Measurements from ENCODE around the gene PRICKLE1. TPM values are rescaled to one million over a fixed set of nuclear protein-coding genes. Genes with fewer than 3 reads are reported as not detected.
"Not testable (repeated sequence)": the region's sequence is repeated elsewhere in the genome, so short reads cannot be mapped to it uniquely, and the experiment has no call there.

Gene PRICKLE1
- total RNA-seq, 2 donors from 2014 or later = 9.4 to 15.3 TPM

DNA sequence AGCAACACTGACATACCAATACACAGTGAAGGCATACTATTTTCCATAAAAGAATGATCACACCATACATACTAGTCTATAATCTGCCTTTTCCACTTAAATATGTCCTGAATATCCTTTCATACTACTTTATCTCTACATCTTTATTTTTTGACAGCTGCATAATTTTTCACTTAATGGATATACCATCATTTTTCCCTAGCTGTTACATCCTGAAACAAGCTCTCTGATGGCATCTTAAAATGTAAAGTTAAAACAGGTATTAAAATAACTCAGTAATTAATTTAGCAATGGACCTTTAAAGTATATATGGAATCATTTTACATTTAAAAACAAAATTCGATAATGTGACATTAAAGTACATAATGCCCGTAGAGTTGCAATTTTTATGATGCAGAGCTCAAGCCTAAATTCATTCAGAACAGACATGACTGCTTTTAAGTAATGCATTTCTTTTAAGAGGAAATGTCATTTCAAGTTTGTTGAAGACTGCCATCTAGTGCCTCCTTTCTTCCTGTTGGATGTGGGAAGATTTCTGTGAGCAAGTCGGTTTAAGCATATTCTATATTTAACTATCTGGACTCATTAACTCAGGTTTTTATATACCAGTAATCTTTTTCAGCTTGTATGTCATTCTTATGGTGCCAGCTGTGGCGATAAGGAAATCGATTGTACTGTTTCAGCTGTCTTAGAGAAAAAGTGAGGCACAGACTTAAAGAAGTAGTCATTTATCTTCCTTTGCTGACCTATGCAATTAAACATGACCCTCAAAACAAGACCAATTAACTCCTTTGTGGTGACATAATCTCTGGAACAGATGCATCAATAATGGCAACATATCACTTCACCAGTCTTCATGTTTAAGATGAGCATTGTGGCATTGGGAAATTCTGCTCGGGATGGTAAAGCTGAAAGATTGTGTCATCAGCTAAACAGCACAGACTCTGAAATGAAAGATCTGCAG, 20.3 kb downstream of the PRICKLE1 start:
- intact Hi-C loops (cut with DNase I) = loop anchor here (1.0 to 10.0 kb wide), 3 partner anchors 87 to 184 kb away; no protein-coding TSS in a partner anchor
- ATAC-seq = peak; percentile 70 to 72

DNA sequence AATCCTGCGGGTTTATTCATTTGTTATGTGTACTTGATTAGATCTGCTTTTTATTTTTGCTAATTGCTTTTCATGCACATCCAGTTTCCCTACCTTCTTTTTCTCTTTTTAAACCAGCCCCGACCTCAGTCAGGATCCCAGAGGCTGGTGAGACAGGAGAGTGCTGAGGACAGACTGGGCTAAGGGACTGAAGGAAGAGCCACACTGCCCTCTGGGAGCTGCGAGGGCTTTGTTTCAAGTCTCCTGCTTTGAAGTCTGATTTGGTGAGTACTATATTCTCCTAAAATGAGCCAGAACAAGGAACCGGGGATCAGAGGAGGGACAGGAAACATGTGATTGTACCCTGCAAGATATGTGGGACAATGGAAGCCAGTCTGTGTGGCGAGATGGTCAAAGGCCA, 23.9 kb downstream of the PRICKLE1 start:
- no peak for DNase-seq
- intact Hi-C loops (cut with DNase I) = loop anchor here (5.0 to 10.0 kb wide), 2 partner anchors 83 to 181 kb away; no protein-coding TSS in a partner anchor
- peak; percentile 42 to 48 for ATAC-seq

More for the DNA sequence above, 20.3 kb downstream of the PRICKLE1 start:
- no peak for DNase-seq

DNA sequence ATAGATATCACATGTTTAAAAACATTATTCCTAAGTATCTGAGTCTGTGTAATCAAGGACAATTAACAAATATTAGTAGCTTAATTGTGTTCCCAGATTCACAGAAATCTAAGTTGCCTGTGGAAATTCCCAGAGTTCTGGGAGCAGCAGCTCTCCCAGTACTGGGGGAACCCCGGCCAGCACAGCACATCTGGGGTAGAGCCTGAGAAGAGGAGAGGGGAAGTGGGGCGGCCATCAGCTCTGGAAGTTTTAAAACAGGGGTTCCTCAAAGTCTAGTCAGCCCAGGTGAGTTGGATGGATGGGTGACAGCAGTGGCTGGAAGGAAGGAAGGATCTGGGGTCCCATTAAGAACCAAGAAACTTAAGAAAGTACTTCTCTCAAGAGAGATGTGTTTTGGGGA, 24.6 kb downstream of the PRICKLE1 start:
- no peak for ATAC-seq
- intact Hi-C loops (cut with DNase I) = loop anchor here (5.0 to 10.0 kb wide), 2 partner anchors 83 to 180 kb away; no protein-coding TSS in a partner anchor
- no peak for DNase-seq

DNA sequence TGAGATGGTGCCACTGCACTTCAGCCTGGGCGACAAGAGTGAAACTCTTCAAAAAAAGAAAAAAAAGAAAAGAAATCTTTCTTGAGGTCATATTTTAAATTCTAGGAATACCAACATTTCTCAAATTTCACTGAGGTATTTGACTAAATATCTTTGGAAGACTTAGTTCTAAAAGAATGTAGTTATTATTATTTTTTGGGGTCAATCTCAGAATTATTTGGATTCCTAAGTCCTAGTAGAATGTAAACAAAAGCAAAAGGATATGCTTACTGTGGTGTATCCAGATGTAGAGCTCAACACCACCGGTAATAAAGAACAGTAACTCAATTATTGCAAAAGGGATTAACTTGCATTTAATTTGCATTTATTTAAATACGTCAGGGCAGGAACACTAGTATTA, 25.0 kb downstream of the PRICKLE1 start:
- no peak for ATAC-seq
- DNase-seq = no peak
- intact Hi-C loops (cut with DNase I) = loop anchor here in 1 of 2 donors (10.0 kb wide), 1 partner anchor 180 kb away; no protein-coding TSS in a partner anchor

DNA sequence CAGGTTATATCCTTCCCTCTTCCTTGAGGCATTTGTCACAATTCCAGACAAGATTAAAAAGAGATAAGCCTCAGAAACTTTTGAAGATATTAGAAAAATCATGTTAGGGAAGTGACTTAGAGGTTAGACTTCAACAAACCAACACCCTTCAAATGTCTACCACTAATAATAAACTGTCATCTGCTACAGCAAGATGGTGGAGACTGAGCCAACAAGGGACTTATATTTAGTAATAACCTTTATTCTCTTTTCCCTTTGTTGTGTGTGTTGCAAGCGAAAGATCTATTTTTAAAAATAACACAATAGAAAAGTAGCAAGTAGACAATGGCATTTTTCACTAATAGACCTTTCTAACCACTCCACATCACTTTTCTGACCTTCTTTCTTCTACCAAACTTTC, 28.6 kb downstream of the PRICKLE1 start:
- intact Hi-C loops (cut with DNase I) = loop anchor here in 1 of 2 donors (10.0 kb wide), 1 partner anchor 176 kb away; no protein-coding TSS in a partner anchor
- DNase-seq = no peak
- no peak for ATAC-seq

DNA sequence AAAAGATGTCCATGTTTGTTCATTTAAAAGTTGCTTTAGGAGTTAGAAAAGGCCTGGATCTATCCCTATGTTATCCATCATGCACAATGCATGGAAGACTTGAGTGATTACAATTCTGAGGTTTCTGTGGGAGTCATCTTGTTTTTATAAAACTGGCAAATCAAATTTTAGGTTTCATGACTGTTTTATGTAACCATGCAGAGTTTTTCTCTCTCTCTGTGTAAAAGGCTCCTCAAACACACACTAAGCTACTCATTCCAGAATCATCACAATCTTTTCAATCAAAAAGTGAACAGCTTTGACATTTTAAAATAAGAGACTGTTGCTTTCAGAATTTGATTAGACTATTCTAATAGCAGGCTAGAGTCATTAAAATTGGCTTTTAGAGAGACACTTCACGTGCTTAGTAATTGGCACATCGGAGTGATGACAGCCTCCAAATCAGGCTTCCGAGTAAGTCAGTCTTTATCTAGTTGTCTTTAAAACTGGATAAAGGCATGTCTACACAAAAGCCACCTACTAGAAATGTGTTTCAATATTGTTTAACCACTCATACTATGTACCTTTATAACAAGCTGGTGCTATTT, 31.9 kb downstream of the PRICKLE1 start:
- DNase-seq (no peak), ATAC-seq (peak in 1 of 2 donors; percentile 76)
- intact Hi-C loops (cut with DNase I) = no loop called here

DNA sequence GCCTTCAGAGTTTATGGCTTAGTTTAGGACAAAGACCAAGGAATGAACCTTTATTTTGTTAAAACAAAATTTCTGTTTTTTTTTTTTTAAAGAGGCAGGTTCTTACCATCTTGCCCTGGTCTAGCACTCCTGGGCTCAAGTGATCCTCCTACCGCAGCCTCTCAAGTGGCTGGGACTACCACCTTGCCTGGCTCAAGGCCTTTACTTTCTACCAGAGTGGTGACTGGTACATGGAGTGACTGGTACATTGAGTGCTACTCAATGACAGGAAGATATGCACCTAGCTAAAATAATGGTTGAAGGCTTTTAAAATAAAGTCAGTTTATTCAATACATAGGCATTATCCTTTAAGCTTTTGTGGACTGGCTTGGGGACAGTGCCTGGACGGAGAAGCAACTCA, 32.6 kb downstream of the PRICKLE1 start:
- DNase-seq (no peak), ATAC-seq (peak in 1 of 2 donors; percentile 32)
- intact Hi-C loops (cut with DNase I) = no loop called here

DNA sequence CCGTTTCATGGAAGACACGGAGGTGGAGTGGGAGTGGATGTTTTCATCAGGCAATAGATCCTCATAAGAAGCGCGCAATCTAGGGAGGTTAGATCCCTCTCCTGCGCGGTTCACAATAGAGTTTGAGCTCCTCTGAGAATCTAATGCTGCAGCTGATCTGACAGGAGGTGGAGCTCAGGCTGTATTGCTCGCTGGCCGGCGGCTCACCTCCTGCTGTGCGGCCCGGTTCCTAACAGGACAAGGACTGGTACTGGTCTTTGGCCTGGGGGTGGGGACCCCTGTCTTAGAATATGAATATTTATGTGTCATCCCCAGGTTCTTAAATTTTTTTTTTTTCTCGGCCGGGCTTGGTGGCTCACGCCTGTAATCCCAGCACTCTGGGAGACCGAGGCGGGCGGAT, 36.7 kb downstream of the PRICKLE1 start:
- no peak for ATAC-seq
- intact Hi-C loops (cut with DNase I) = no loop called here

DNA sequence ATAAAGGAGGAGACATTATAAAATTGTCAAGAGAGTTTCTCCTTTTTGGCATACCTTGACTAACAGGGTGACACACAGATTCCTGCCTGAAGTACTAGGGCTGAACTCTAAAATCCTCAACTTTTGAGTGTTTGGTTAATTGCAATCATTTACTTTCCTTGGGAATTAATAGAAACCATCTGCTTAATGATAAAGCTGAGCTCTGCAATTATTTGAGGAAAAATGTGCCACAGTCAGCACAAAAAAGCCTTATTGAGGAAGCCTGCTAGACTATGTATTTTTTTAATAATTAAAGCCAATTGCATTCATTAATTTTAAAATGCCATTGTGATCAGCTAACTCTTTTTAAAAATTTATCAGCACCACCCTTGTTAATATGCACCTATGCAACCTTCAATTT, 38.7 kb downstream of the PRICKLE1 start:
- no peak for DNase-seq
- no peak for ATAC-seq
- intact Hi-C loops (cut with DNase I) = no loop called here

More for the DNA sequence above, 36.7 kb downstream of the PRICKLE1 start:
- DNase-seq = no peak

DNA sequence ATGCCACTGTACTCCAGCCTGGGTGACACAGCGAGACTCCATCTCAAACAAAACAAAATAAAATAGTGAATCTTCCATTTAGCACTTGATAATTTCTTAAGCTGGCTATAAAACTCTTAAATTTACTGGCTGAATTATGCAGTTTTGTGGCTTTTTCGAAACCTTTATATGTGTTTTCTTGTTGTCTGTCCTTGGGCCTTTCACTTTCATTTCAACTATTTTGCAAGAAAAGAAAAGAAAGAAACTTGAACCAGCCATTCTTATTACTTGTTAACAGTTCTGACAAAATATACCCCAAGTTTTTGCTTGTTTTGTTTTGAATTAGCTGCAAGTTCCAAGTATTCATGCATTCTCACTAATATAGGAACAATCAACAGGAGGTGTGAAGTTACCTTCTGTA, 42.8 kb downstream of the PRICKLE1 start:
- intact Hi-C loops (cut with DNase I) = no loop called here
- DNase-seq (no peak), ATAC-seq (no peak)

DNA sequence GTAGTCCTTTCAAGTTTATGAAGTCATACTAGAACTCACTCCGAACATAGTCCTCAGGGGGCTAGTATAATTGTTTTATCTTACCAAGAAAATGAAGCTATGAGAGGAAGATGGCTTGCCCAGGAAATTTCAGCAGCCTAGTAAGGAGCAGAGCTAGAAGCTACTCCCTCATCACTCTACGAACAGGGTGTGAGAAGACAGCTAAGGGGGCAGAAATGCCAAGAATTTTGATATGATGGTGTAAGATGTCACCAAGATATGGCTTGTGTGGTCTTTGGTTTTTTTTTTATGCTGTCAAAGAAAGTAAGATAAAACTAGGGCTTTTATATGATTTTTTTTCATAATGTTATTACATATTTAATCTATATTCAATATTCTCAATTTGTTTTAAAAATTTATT, 47.6 kb downstream of the PRICKLE1 start:
- no peak for ATAC-seq
- intact Hi-C loops (cut with DNase I) = no loop called here

DNA sequence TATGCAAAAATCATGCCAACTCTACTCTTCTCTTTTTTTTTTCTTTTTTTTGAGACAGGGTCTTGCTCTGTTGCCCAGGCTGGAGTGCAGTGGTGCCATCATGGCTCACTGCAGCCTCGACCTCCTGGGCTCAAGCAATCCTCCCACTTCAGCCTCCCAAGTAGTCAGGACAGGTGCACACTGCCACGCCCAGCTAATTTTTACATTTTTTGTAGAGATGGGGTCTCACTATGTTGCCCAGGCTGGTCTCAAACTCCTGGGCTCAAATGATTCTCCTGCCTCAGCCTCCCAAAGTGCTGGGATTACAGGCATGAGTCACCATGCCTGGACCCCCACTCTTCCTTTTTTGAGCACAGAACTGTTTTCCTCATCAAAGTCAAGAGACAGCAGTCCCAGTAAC, 48.2 kb downstream of the PRICKLE1 start:
- ATAC-seq; DNase-seq; intact Hi-C loops (cut with DNase I): not testable (repeated sequence)

More for the DNA sequence above, 47.6 kb downstream of the PRICKLE1 start:
- DNase-seq = no peak

DNA sequence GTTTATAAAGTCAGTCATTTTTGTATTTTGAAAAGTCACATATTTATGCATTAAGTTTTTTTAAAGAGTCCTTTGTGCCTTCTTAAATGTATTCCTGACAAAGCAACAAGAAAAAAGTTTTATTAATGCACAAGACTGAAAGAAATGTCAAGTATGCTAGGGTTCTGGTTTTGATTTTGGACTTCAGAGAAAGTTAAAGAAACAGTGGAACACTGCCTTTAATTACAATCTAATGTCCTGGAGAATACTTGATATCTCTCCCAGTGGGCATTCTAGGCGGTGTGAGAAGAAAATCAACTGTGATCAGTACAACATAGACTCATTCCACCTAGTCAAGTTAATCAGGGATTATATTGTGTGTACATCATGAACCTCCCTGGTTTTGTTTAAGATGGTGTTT, 49.9 kb downstream of the PRICKLE1 start:
- ATAC-seq = no peak

DNA sequence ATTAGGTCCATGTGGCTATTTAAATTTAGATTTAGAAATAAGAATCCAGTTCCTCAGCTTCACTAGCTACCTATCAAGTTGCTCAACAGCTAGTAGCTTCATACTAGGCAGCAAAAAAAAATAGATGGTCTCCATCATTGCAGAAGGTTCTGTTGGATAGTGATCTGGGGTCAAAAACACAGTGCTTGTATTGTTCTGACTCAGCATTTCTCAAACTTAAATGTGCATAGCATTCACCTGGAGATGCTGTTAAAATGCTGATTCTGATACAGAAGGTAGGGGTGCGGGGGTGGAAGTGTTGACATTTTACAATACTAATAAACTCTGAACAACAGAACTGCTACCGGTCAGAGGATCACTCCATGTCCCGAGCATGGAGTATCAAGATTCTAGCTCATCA, 51.3 kb downstream of the PRICKLE1 start:
- intact Hi-C loops (cut with DNase I) = no loop called here
- DNase-seq (no peak), ATAC-seq (no peak)

More for the DNA sequence above, 49.9 kb downstream of the PRICKLE1 start:
- no peak for DNase-seq
- intact Hi-C loops (cut with DNase I) = no loop called here

DNA sequence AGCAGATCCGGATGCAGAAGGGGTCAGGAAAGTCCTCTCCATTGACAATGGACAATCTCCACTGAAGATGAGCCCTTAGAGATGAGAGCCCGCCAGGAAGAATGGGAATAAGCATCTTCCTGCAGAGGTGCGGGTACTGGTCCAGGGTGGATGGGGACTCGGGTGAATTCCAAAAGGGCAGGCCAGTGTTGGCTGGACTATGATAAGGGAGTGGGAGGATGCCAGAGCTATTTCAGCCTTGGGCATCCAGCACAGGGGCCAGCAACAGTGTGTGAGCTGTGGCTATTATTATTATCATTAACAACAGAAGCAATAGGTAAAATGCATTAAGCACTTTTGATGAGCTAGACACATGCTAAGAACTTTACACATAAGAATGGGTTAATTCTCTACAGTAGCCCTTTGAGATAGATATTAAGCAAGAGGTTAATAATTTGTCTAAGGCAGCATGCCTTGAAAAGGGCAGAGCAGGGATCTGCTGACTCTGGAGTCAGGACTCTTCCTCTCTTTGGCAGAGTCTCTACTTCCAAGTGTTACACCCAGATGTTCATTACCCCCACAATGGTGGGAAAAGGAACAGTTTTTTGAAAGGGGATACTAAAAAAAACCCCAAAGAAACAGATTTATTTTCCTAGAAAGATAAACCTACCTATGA, 55.2 kb downstream of the PRICKLE1 start:
- intact Hi-C loops (cut with DNase I) = no loop called here
- DNase-seq (no peak), ATAC-seq (no peak)

DNA sequence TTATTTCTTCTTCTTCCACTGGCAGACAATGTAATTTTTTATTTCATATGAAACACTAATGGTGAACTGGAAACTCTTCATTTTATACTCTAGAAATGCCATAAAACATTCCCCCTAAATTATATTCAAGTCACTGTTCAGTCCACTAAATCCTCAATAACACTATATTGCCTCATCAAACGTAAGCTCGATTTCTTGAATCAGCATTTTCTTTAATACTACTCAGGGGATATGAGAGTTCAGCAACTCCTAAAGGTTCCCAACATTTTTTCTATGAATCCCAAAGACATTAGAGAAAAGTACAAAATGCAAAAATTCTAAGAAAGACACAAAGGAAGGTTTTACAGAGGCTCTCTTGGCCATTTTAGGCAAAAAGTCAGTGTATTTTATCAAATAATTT, 59.3 kb downstream of the PRICKLE1 start:
- intact Hi-C loops (cut with DNase I) = no loop called here
- no peak for ATAC-seq
- no peak for DNase-seq

DNA sequence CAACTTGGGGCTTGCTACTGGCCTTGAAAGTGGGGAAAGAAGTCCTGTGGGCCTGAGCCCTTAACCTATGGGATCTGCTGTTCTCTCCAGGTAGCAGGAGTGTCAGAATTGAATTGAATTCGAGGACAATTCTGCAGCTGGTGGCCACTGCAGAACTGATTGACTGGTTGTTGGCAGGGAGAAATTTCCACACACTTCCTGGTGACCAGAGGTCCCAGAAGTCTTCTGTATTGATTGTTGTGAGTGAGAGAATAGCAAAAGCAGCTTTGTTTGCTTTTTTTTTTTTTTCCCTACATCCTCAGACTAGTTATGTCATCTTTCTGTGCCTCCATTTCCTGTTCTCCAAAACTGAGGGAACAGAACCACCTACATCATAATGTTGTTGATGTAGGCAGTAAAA, 64.1 kb downstream of the PRICKLE1 start:
- intact Hi-C loops (cut with DNase I) = no loop called here
- DNase-seq (no peak), ATAC-seq (no peak)

DNA sequence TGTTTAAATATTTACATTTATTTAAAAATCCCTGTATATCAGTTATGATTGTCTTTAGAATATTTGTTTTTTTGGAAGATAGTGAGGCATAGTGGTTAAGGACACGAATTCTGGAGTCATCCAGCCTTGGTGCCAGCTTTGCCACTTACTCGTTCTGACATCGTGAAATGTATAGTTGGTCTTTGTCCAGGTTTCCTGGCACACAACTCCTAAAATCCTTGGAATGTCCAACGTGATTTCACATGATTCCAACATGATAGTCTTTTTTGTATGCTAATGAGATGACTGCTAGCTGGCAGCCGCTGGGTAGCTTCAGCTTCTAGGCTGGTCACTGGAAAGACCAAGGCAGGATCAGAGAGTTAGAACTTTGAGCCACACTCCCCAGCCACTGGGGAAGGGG, 64.8 kb downstream of the PRICKLE1 start:
- no peak for DNase-seq
- intact Hi-C loops (cut with DNase I) = no loop called here
- no peak for ATAC-seq

DNA sequence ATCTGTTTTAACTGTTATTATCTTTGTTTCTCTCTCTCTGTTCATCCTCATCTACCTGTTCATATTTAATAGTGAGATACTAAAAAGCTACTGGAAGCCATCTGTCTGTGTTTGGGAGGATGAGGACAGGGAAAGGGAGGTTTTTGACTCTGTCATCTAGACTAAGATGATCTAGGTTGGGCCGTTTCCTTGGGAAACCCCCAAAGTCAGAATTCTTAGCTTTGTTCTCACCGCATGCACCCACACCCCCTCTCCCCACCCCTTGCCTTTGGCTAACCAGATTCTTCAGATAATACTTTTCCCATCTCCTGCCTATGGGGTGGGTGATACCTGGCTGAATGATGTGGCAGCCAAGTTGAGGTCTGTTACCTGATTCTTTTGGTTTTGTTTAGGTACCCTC, 73.0 kb downstream of the PRICKLE1 start:
- intact Hi-C loops (cut with DNase I) = no loop called here
- ATAC-seq (no peak), DNase-seq (no peak)

DNA sequence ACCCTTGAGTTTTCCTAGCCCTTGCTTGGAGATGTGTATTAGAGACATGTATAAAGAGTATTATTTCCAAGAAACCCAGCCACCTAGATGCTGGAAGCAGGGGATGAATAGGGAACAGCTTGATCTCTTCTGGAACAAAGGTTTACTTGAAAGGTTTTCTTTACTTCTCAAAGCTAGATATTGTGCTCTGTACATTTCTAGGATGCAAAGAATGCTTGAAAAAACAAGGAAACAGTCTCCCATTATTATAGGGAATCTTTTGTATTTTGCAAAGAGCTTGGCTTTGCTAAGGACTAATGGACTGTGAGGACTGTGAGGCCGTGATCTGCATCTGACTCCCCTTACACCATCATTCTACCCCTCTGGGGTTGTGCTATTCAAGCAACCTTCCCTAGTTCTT, 77.9 kb downstream of the PRICKLE1 start:
- DNase-seq = no peak
- intact Hi-C loops (cut with DNase I) = no loop called here
- ATAC-seq = no peak

Measured in left cardiac atrium (tissue), 4 donors.